ENCODE data around the gene TXNDC2. TPM values are rescaled to one million over a fixed set of nuclear protein-coding genes. Genes with fewer than 3 reads are reported as not detected.

The TXNDC2 gene
- total and polyA plus RNA-seq, 2 of the 4 experiments (the other 2 are of a cell fraction) = 0.18 TPM; not detected in 1

- Histone ChIP-seq H3K9ac (ENCODE audit: low read depth, low read length) (no peak overlapping the region), H3K14ac (replicated peaks; ENCODE audit: low read depth, low read length) (no peak overlapping the region), H4K20me1 (ENCODE audit: insufficient read depth, low read length) (peaks cover 100% of the 10 kb centered on the region), H3K18ac (ENCODE audit: low read depth, low read length) (no peak overlapping the region), H2BK15ac (ENCODE audit: low read depth, low read length) (no peak overlapping the region), H2AFZ (replicated peaks; ENCODE audit: low read length, poor library complexity) (no peak overlapping the region), H3K56ac (ENCODE audit: extremely low read depth, insufficient read depth, low read length) (no peak overlapping the region), H4K8ac (ENCODE audit: low read depth in 2 of 2, low read length in 2 of 2) (no peak overlapping the region), H2BK120ac (ENCODE audit: low read depth, low read length) (no peak overlapping the region), H3K4me3 (ENCODE audit: insufficient read depth, low read depth, low read length) (no peak overlapping the region), H3K4ac (ENCODE audit: low read depth, low read length) (no peak overlapping the region), H3K4me2 (ENCODE audit: low read depth, low read length) (peak overlapping the region; percentile 25; the same call in 1 of the 2 replicates), H4K91ac (ENCODE audit: insufficient read depth, low read depth, low read length) (no peak overlapping the region), H3K4me1 (ENCODE audit: control insufficient read depth, insufficient read depth, low read length) (peaks cover 8% of the 10 kb centered on the region), H2BK20ac (ENCODE audit: low read depth, low read length) (no peak overlapping the region), H3K27me3 (ENCODE audit: control insufficient read depth, insufficient read depth, low read length) (no peaks in the 10 kb centered on the region), H3K27ac (ENCODE audit: insufficient read depth, low read length) (no peak overlapping the region), H2AK9ac (replicated peaks; ENCODE audit: low read depth, low read length, poor library complexity) (no peak overlapping the region), H2AK5ac (ENCODE audit: low read depth, low read length) (no peak overlapping the region), H3K36me3 (ENCODE audit: control insufficient read depth, insufficient read depth, low read length) (no peaks in the 10 kb centered on the region), H3K79me1 (ENCODE audit: low read depth in 1 of 2, low read length in 2 of 2) (peaks cover 0 to 49% of the 10 kb centered on the region in 2 experiments; a peak in 2 of 4 replicates), H3K9me1 (ENCODE audit: insufficient read depth, low read length) (peaks cover 26% of the 10 kb centered on the region), H4K5ac (ENCODE audit: low read depth, low read length) (no peak overlapping the region), H2BK5ac (ENCODE audit: low read depth, low read length, poor library complexity, severe bottlenecking) (no peak overlapping the region), H3K9me3 (ENCODE audit: control insufficient read depth, insufficient read depth, low read length) (no peaks in the 10 kb centered on the region), H3K23ac (ENCODE audit: low read depth, low read length) (no peak overlapping the region)
- BruUV-seq (replicated peaks) = no TSS peak
- dilution Hi-C loops (cut with HindIII; ENCODE audit: low sequenced_read_pairs, unreplicated experiment) = no loop called here
- CTCF ChIA-PET = no interaction called here
- WGBS, 2 experiments (ENCODE audit: extremely low coverage in 2 of 2, insufficient read length in 1 of 2) = 100% methylated on average over 2 of the region's 4 CpGs; no CpG with 5 or more reads in 1 of the 2 experiments
- DNase-seq (no peak), ATAC-seq (ENCODE audit: low read depth) (no peak)
- TF ChIP-seq MAFK (IDR thresholded peaks at IDR 0.05; ENCODE audit: low read depth, low read length) = peak; percentile 69
- TF ChIP-seq, protein P1, sequence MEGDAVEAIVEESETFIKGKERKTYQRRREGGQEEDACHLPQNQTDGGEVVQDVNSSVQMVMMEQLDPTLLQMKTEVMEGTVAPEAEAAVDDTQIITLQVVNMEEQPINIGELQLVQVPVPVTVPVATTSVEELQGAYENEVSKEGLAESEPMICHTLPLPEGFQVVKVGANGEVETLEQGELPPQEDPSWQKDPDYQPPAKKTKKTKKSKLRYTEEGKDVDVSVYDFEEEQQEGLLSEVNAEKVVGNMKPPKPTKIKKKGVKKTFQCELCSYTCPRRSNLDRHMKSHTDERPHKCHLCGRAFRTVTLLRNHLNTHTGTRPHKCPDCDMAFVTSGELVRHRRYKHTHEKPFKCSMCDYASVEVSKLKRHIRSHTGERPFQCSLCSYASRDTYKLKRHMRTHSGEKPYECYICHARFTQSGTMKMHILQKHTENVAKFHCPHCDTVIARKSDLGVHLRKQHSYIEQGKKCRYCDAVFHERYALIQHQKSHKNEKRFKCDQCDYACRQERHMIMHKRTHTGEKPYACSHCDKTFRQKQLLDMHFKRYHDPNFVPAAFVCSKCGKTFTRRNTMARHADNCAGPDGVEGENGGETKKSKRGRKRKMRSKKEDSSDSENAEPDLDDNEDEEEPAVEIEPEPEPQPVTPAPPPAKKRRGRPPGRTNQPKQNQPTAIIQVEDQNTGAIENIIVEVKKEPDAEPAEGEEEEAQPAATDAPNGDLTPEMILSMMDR (conservative IDR thresholded peaks at IDR 0.05; ENCODE audit: low read depth, low read length) = no peak
- no peak for TF ChIP-seq ELK1 (IDR thresholded peaks at IDR 0.05; ENCODE audit: borderline replicate concordance, low read depth, low read length)
- TF ChIP-seq NFE2L2 (IDR thresholded peaks at IDR 0.05; ENCODE audit: low read depth, low read length) = no peak
- no peak for TF ChIP-seq CEBPB (IDR thresholded peaks at IDR 0.05; ENCODE audit: low read depth, low read length)
- TF ChIP-seq BHLHE40 (IDR thresholded peaks at IDR 0.05; ENCODE audit: low read depth, low read length) = no peak
- POLR2A ChIA-PET (ENCODE audit: unreplicated experiment) = interaction anchor here (0.8 kb wide), 1 partner anchor 27 kb away, joined by 3 read pairs; no protein-coding TSS in a partner anchor
- intact Hi-C loops (cut with micrococcal nuclease) = no loop called here
- in situ Hi-C loops (cut with MboI; ENCODE audit: low sequenced_read_pairs) = no loop called here
Observed at GRCh38 chr18:9922592-9923311, 37.0 kb downstream of the TXNDC2 start.
